ENCODE measurements around the gene CALD1.

The CALD1 gene

GRCh38 chr7:134814730-134815364, 35.4 kb downstream of the CALD1 start:
- DNase-seq: no peak
- TF ChIP-seq POLR2A (IDR thresholded peaks at IDR 0.05; ENCODE audit: low read length) (no peak), GATA1 (IDR thresholded peaks at IDR 0.05; ENCODE audit: low read depth, low read length) (no peak)

GRCh38 chr7:134818613-134819345, 39.3 kb downstream of the CALD1 start:
- TF ChIP-seq POLR2A (IDR thresholded peaks at IDR 0.05; ENCODE audit: low read length) (no peak), GATA1 (IDR thresholded peaks at IDR 0.05; ENCODE audit: low read depth, low read length) (no peak)
- DNase-seq: no peak

GRCh38 chr7:134819401-134819800, 40.0 kb downstream of the CALD1 start:
- no peak for DNase-seq
- TF ChIP-seq GATA1 (IDR thresholded peaks at IDR 0.05; ENCODE audit: low read depth, low read length) (no peak), POLR2A (IDR thresholded peaks at IDR 0.05; ENCODE audit: low read length) (no peak)

GRCh38 chr7:134820295-134820694, 40.9 kb downstream of the CALD1 start:
- DNase-seq: no peak
- TF ChIP-seq POLR2A (IDR thresholded peaks at IDR 0.05; ENCODE audit: low read length) (no peak), GATA1 (IDR thresholded peaks at IDR 0.05; ENCODE audit: low read depth, low read length) (no peak)

- no peak for TF ChIP-seq POLR2A (IDR thresholded peaks at IDR 0.05; ENCODE audit: low read length)
- no peak for TF ChIP-seq GATA1 (IDR thresholded peaks at IDR 0.05; ENCODE audit: low read depth, low read length)
Measured at GRCh38 chr7:134820778-134821177, 41.3 kb downstream of the CALD1 start.

GRCh38 chr7:134823400-134823799, 44.0 kb downstream of the CALD1 start:
- TF ChIP-seq POLR2A (IDR thresholded peaks at IDR 0.05; ENCODE audit: low read length) (no peak), GATA1 (IDR thresholded peaks at IDR 0.05; ENCODE audit: low read depth, low read length) (no peak)

More at GRCh38 chr7:134820778-134821177, 41.3 kb downstream of the CALD1 start:
- no peak for DNase-seq

GRCh38 chr7:134825666-134826065, 46.2 kb downstream of the CALD1 start:
- DNase-seq: no peak
- TF ChIP-seq GATA1 (IDR thresholded peaks at IDR 0.05; ENCODE audit: low read depth, low read length) (no peak), POLR2A (IDR thresholded peaks at IDR 0.05; ENCODE audit: low read length) (no peak)

More at GRCh38 chr7:134823400-134823799, 44.0 kb downstream of the CALD1 start:
- no peak for DNase-seq

- no peak for DNase-seq
- TF ChIP-seq GATA1 (IDR thresholded peaks at IDR 0.05; ENCODE audit: low read depth, low read length) (no peak), POLR2A (IDR thresholded peaks at IDR 0.05; ENCODE audit: low read length) (no peak)
Measured at GRCh38 chr7:134826105-134826504, 46.7 kb downstream of the CALD1 start.

- TF ChIP-seq POLR2A (IDR thresholded peaks at IDR 0.05; ENCODE audit: low read length): no peak
- TF ChIP-seq GATA1 (IDR thresholded peaks at IDR 0.05; ENCODE audit: low read depth, low read length): no peak
- no peak for DNase-seq
Measured at GRCh38 chr7:134827436-134827835, 48.0 kb downstream of the CALD1 start.

- no peak for TF ChIP-seq POLR2A (IDR thresholded peaks at IDR 0.05; ENCODE audit: low read length)
- TF ChIP-seq GATA1 (IDR thresholded peaks at IDR 0.05; ENCODE audit: low read depth, low read length): no peak
- no peak for DNase-seq
Measured at GRCh38 chr7:134827889-134828288, 48.5 kb downstream of the CALD1 start.

GRCh38 chr7:134828361-134828760, 48.9 kb downstream of the CALD1 start:
- TF ChIP-seq GATA1 (IDR thresholded peaks at IDR 0.05; ENCODE audit: low read depth, low read length) (no peak), POLR2A (IDR thresholded peaks at IDR 0.05; ENCODE audit: low read length) (no peak)
- DNase-seq: no peak

GRCh38 chr7:134829380-134829986, 50.0 kb downstream of the CALD1 start:
- TF ChIP-seq POLR2A (IDR thresholded peaks at IDR 0.05; ENCODE audit: low read length) (no peak), GATA1 (IDR thresholded peaks at IDR 0.05; ENCODE audit: low read depth, low read length) (no peak)
- DNase-seq: no peak

GRCh38 chr7:134831862-134832261, 52.4 kb downstream of the CALD1 start:
- no peak for TF ChIP-seq GATA1 (IDR thresholded peaks at IDR 0.05; ENCODE audit: low read depth, low read length)
- no peak for TF ChIP-seq POLR2A (IDR thresholded peaks at IDR 0.05; ENCODE audit: low read length)

GRCh38 chr7:134832367-134832766, 52.9 kb downstream of the CALD1 start:
- no peak for TF ChIP-seq POLR2A (IDR thresholded peaks at IDR 0.05; ENCODE audit: low read length)
- no peak for TF ChIP-seq GATA1 (IDR thresholded peaks at IDR 0.05; ENCODE audit: low read depth, low read length)
- no peak for DNase-seq

More at GRCh38 chr7:134831862-134832261, 52.4 kb downstream of the CALD1 start:
- DNase-seq: no peak
